Adrenal gland (tissue), 12 donors: Measurements from ENCODE around the gene EGFLAM. TPM values are rescaled to one million over a fixed set of nuclear protein-coding genes. Genes with fewer than 3 reads are reported as not detected.

Experiments
- DNase-seq, 7 donors: peaks; one replicate each; pipeline ENCODE4 v3.0.0-alpha.2; 2019 to 2020
- H3K27ac ChIP-seq, 5 donors: fragments of 200-600 bp; sonication (generic) in 4 of 5; 1 replicate in 3 of 5; 2 replicates in 2 of 5; pipeline versions ENCODE4 v1.5.1 to v1.8.0; 2016 to 2020; ENCODE audit warnings: mild to moderate bottlenecking in 1 of 5
- H3K27me3 ChIP-seq: fragments of 200-600 bp; 2 replicates; pipeline ENCODE4 v1.8.0; 2021
- H3K36me3 ChIP-seq, 2 donors: fragments of 200-600 bp; replicated peaks in 1 of 2; 1 replicate in 1 of 2; 2 replicates in 1 of 2; pipeline versions ENCODE4 v1.5.1 to v1.8.0; 2018 to 2022
- H3K4me1 ChIP-seq, 2 donors: fragments of 200-600 bp; replicated peaks in 1 of 2; 1 replicate in 1 of 2; 2 replicates in 1 of 2; pipeline versions ENCODE4 v1.5.1 to v1.8.0; 2018 to 2021
- H3K4me3 ChIP-seq, 4 donors: fragments of 200-600 bp; sonication (generic) in 3 of 4; one replicate each; pipeline ENCODE4 v1.5.1; 2016 to 2018
- H3K9me3 ChIP-seq, 3 donors: fragments of 200-600 bp; sonication (generic) in 1 of 3; replicated peaks in 1 of 3; 1 replicate in 2 of 3; 2 replicates in 1 of 3; pipeline versions ENCODE4 v1.5.1 to v1.8.0; 2016 to 2021
- POLR2A ChIP-seq, 2 donors: fragments of 450-650 bp; IDR thresholded peaks; one replicate each; pipeline ENCODE4 v1.6.1; 2017; ENCODE audit warnings: antibody characterized with exemption in 2 of 2, mild to moderate bottlenecking in 2 of 2, moderate library complexity in 1 of 2
- WGBS, 4 donors: extraction: QIAGEN DNeasy Blood & Tissue Kit in 2 of 4; methylation state at CpG; one replicate each; pipeline versions ENCODE4 v1.1.5 to v1.1.7; 2013 to 2017; 5-methylcytosine and 5-hydroxymethylcytosine counted together
- intact Hi-C, 2 donors: fragments of 100-400 bp; cut with DNase I; formaldehyde crosslinking; loops; one replicate each; pipeline versions ENCODE4 v1.14.1 to v1.15.0; 2022 to 2023
- polyA plus RNA-seq, 3 donors: library from polyadenylated mRNA; stranded (reverse); fragments of 200-250 nt in 2 of 3; fragments of 350-450 nt in 1 of 3; fragmentation: Illumina TruSeq in 1 of 3; extraction: RNeasy Lipid Tissue Mini Kit (QIAGEN cat#74804) in 1 of 3; gene quantifications; one replicate each; pipeline ENCODE4 v1.2.3, GENCODE V29; 2013 to 2014
- total RNA-seq, 9 donors: library from RNA; depleted of rRNA in 4 of 9; stranded (reverse); fragments of >200 nt in 4 of 9; fragments of 120-200 nt in 1 of 9; fragmentation: NEBNext Ultra II Directional in 1 of 9; extraction: Animal tissue kit (Norgen Biotek cat#: 25700) in 1 of 9; gene quantifications; one replicate each; pipeline versions ENCODE4 v1.1.0 to v1.2.4, GENCODE V29; 2013 to 2023
- TF ChIP-seq, protein P1 (sequence below), 6 experiments: fragments of 450-650 bp in 4 of 6; fragments of 200-600 bp in 2 of 6; sonication (generic) in 1 of 6; IDR thresholded peaks; 1 replicate in 5 of 6; 2 replicates in 1 of 6; pipeline versions ENCODE4 v1.5.1 to v1.8.0; 2016 to 2021; ENCODE audit warnings: antibody characterized with exemption in 6 of 6, mild to moderate bottlenecking in 2 of 6, moderate library complexity in 1 of 6
- donor health status: healthy with polysubstance abuse.
- donor health status: Bipolar disorder and iron deficiency.
- donor health status: DM: yes; HTN: yes; CAD: no.
- donor health status: DM: no; HTN: no; CAD: no.
- donor health status: DM: no; HTN: no; CAD: no.
- donor health status: DM: yes; HTN: yes; CAD: no.

The EGFLAM gene
- total and polyA plus RNA-seq, 12 donors, result 4.4 to 29.0 (median 16.1) TPM

DNA sequence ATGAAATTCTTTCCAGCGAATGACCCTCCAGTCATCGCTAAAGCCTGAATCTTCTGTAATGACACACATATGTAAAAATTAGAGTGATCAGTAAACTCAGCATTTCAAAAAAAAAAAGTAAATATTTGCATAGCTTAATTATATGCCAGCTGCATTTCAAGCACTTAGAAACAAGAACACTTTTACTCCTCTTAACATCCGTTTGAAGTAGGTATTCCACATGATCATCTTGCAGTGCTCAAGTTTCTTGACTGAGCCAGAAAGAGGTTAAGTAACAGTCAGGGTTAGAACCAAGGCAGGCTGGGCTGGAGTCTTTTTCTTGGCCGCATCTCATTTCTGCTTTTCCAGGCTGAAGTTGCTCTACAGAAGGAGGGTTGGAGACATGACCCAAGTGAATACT is 27.6 kb downstream of the EGFLAM start:
- H3K4me1 ChIP-seq, result no peaks in the 10 kb centered on the region
- TF ChIP-seq POLR2A (IDR thresholded peaks at IDR 0.05), result no peak
- TF ChIP-seq, protein P1, sequence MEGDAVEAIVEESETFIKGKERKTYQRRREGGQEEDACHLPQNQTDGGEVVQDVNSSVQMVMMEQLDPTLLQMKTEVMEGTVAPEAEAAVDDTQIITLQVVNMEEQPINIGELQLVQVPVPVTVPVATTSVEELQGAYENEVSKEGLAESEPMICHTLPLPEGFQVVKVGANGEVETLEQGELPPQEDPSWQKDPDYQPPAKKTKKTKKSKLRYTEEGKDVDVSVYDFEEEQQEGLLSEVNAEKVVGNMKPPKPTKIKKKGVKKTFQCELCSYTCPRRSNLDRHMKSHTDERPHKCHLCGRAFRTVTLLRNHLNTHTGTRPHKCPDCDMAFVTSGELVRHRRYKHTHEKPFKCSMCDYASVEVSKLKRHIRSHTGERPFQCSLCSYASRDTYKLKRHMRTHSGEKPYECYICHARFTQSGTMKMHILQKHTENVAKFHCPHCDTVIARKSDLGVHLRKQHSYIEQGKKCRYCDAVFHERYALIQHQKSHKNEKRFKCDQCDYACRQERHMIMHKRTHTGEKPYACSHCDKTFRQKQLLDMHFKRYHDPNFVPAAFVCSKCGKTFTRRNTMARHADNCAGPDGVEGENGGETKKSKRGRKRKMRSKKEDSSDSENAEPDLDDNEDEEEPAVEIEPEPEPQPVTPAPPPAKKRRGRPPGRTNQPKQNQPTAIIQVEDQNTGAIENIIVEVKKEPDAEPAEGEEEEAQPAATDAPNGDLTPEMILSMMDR (IDR thresholded peaks at IDR 0.05), result no peak
- no peak for DNase-seq
- 73 to 85% (median 82%) methylated on average over 4 of the region's 4 CpGs for WGBS, 4 donors
- no peak overlapping the region for H3K27ac ChIP-seq
- H3K36me3 ChIP-seq, result no peaks in the 10 kb centered on the region
- intact Hi-C loops, result no loop called here
- H3K27me3 ChIP-seq, result no peaks in the 10 kb centered on the region
- no peaks in the 10 kb centered on the region for H3K9me3 ChIP-seq
- H3K4me3 ChIP-seq, result no peak overlapping the region

DNA sequence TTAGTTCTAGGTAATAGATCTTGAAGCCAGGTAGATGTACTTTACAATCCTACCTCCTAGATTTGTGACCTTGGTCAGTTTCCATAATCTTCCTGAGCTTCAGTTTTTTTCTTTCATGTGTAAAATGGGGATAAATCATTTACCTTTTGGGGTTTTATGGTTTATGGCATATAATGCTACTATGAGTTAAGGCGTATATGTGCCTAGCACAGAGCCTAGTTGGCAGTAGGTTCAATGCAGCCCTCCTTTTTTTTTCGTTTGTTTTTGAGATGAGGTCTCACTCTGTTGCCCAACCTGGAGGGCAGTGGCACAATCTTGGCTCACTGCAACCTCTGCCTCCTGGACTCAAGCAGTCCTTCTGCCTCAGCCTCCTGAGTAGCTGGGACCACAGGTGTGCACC is 28.8 kb downstream of the EGFLAM start:
- no peak for DNase-seq
- WGBS, 4 donors, result 78 to 88% (median 86%) methylated on average over 2 of the region's 2 CpGs
- intact Hi-C loops, result no loop called here
- Histone ChIP-seq H3K27me3 (no peaks in the 10 kb centered on the region), H3K4me1 (no peaks in the 10 kb centered on the region), H3K4me3 (no peak overlapping the region), H3K9me3 (no peaks in the 10 kb centered on the region), H3K27ac (no peak overlapping the region), H3K36me3 (no peaks in the 10 kb centered on the region)
- TF ChIP-seq POLR2A (IDR thresholded peaks at IDR 0.05), result no peak
- TF ChIP-seq, protein P1 (IDR thresholded peaks at IDR 0.05), result no peak

- TF ChIP-seq, protein P1 (IDR thresholded peaks at IDR 0.05), result no peak
- TF ChIP-seq POLR2A (IDR thresholded peaks at IDR 0.05), result no peak
- Histone ChIP-seq H3K4me1 (no peaks in the 10 kb centered on the region), H3K36me3 (no peaks in the 10 kb centered on the region), H3K9me3 (no peaks in the 10 kb centered on the region), H3K4me3 (no peak overlapping the region), H3K27ac (no peak overlapping the region), H3K27me3 (no peaks in the 10 kb centered on the region)
- WGBS, 4 donors, result 75 to 86% (median 81%) methylated on average over 4 of the region's 4 CpGs
- intact Hi-C loops, result no loop called here
- no peak for DNase-seq
These were observed 31.1 kb downstream of the EGFLAM start for GRCh38 chr5:38289457-38289856.

DNA sequence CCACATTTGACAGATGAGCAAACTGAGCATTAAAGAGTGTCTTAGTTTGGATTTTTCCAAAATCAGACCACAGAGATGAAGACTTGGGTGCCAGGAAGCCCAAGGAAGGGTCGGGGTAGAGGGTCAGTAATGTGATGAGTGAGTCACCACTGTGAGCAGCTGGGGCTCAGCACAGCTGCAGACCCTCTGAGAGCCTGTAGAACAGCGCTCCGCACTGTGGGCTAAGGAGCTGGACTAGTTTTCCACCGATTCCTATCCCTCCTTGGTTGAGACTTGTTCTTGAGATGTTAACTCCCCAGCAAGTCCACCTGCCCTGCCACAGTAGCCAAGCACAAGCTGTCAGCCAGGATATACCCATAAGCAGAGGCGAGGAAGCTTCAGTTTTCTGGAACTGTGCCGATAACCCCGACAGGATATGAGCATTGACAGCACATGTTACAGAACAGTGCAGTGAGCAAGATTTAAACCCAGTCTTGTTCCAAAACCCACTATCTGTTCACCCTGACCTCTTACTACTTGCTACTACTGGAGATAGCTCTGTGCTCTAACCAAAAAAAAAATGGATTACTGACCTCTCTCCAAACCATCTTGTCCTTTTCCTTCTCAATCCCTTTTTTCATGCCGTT is 31.8 kb downstream of the EGFLAM start:
- Histone ChIP-seq H3K4me3 (no peak overlapping the region), H3K4me1 (no peaks in the 10 kb centered on the region), H3K9me3 (no peaks in the 10 kb centered on the region), H3K36me3 (no peaks in the 10 kb centered on the region), H3K27ac (no peak overlapping the region), H3K27me3 (no peaks in the 10 kb centered on the region)
- WGBS, 4 donors, result 68 to 79% (median 76%) methylated on average over 7 to 8 of the region's 8 CpGs
- no peak for TF ChIP-seq POLR2A (IDR thresholded peaks at IDR 0.05)
- TF ChIP-seq, protein P1 (IDR thresholded peaks at IDR 0.05), result no peak
- intact Hi-C loops, result no loop called here
- DNase-seq, result no peak
